Measurements from ENCODE around the gene CHAT.

The CHAT gene

GRCh38 chr10:49613882-49614241 is at the start of gene CHAT:
Gene CHAT (plus strand): TSS chr10:49614037. CDS start chr10:49614190, 153 bp downstream.
- DNase-seq (ENCODE audit: low read depth): no peak
- TF ChIP-seq, protein P1, sequence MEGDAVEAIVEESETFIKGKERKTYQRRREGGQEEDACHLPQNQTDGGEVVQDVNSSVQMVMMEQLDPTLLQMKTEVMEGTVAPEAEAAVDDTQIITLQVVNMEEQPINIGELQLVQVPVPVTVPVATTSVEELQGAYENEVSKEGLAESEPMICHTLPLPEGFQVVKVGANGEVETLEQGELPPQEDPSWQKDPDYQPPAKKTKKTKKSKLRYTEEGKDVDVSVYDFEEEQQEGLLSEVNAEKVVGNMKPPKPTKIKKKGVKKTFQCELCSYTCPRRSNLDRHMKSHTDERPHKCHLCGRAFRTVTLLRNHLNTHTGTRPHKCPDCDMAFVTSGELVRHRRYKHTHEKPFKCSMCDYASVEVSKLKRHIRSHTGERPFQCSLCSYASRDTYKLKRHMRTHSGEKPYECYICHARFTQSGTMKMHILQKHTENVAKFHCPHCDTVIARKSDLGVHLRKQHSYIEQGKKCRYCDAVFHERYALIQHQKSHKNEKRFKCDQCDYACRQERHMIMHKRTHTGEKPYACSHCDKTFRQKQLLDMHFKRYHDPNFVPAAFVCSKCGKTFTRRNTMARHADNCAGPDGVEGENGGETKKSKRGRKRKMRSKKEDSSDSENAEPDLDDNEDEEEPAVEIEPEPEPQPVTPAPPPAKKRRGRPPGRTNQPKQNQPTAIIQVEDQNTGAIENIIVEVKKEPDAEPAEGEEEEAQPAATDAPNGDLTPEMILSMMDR (conservative IDR thresholded peaks at IDR 0.05; ENCODE audit: low read length): no peak
- no peak within 1 kb of the TSS for H3K4me3 ChIP-seq (ENCODE audit: low read length)

DNA sequence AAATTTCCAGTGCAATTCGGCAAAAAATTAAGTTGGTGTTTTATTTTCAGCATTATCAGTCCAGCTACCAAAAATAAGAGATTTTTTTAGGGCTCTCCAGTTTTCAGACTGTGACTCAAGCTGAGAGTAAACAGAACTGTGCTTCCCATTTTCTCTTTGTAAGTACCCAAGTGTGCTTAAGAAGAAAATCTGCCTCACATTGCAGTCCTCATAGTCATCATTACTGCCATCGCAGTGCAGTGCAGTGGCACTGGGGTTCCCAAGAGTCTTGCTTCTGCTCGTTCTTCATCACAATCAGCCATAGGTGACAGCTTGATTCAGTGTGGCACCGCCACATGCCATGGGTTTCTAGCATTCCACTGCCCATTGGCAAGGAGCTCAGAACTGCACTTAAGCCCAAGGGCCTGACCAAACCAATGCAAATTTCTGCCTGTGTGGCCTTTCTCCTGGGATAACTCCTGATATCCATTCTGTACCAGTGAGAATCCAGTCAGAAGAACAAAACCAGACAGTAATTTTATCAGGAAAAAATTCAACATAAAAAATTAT is 49.3 kb upstream of the CHAT start:
- H3K4me3 ChIP-seq (ENCODE audit: low read length): no peak overlapping the region
- TF ChIP-seq, protein P1 (conservative IDR thresholded peaks at IDR 0.05; ENCODE audit: low read length): no peak
- DNase-seq (ENCODE audit: low read depth): peak; percentile 44

GRCh38 chr10:49567810-49568209 is 46.0 kb upstream of the CHAT start:
- TF ChIP-seq, protein P1 (conservative IDR thresholded peaks at IDR 0.05; ENCODE audit: low read length): no peak
- peak overlapping the region; percentile 7; the same call in 1 of the 2 replicates for H3K4me3 ChIP-seq (ENCODE audit: low read length)
- no peak for DNase-seq (ENCODE audit: low read depth)

DNA sequence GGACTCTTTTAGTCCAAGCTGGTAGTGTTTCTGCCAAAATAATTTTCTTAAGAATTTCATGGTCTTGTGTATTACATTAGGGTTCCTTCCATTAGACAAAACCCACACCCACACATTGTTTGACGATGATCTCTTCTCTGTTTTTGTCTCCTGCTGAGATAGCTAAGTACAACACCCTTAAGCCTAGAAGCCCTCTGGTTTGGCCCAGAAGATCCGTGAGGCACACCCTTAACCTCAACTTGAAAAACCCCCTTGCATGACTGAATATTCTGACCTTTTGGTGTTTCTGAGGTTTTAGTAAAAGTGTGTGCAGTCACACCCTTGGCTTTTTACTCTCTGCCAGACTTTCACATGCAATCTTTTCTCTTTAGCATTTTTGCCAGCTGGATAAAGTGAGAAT is 45.6 kb upstream of the CHAT start:
- peak; percentile 96 for DNase-seq (ENCODE audit: low read depth)
- TF ChIP-seq, protein P1 (conservative IDR thresholded peaks at IDR 0.05; ENCODE audit: low read length): no peak
- peak overlapping the region; percentile 7; the same call in 1 of the 2 replicates for H3K4me3 ChIP-seq (ENCODE audit: low read length)

DNA sequence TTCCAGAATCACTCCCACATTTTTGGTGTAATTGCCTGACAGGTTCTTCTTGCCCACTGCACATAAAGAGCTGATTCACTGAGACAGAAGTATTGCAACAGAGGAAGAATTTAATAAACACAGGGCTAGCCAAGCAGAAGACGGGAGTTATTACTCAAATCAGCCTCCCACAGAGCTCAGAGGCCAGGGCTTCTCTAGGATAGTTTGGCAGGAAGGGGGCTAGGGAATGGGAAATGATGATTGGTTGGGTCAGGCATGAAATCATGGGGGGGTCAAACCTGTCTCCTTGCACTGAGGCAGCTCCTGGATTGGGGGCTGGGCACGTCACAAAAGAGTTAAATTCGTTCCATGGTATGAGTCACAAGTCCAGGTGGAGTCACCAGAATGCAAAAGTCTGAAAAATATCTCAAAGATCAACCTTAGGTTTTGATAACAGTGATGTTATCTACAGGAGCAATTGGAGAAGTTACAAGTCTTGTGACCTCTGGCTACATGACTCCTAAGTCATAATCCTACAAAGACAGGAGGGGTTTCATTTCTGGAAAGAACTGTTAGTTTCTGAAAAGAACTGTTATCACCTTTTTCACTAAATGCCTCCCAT is 44.7 kb upstream of the CHAT start:
- DNase-seq (ENCODE audit: low read depth): peak; percentile 87
- TF ChIP-seq, protein P1 (conservative IDR thresholded peaks at IDR 0.05; ENCODE audit: low read length): no peak

DNA sequence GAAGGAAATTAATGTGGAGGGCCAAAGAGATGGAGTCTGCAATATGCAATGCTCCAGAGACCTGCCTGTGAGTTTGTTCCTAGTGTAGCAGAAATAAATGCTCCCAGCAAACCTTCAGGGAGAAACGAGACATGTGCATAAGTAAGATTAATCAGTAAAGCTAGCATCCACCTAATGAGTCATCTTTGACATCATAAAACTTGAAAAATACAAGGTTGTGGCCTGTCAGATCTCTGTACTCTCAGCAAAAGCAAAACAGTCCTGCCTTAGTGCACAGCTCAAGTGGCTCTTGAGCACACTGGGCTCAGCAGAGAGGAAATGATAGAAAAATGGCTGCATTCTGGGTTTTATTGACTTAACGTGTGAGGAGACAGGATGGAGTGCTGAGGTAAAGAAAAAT is 42.4 kb upstream of the CHAT start:
- no peak for DNase-seq (ENCODE audit: low read depth)
- TF ChIP-seq, protein P1 (conservative IDR thresholded peaks at IDR 0.05; ENCODE audit: low read length): no peak
- no peak overlapping the region for H3K4me3 ChIP-seq (ENCODE audit: low read length)

More for the DNA sequence above, 44.7 kb upstream of the CHAT start:
- H3K4me3 ChIP-seq (ENCODE audit: low read length): no peak overlapping the region

- TF ChIP-seq, protein P1 (conservative IDR thresholded peaks at IDR 0.05; ENCODE audit: low read length): no peak
- DNase-seq (ENCODE audit: low read depth): no peak
- no peak overlapping the region for H3K4me3 ChIP-seq (ENCODE audit: low read length)
Measured at GRCh38 chr10:49572594-49573114, 41.2 kb upstream of the CHAT start.

All from AG10803 (cell line).